Stimulated activated CD8-positive, alpha-beta memory T cell treated with anti-CD3 and anti-CD28 coated beads, Interleukin-4, amount 100 ng/mL, for 1 hour (primary cell): Measurements from ENCODE around the gene TMEM163.

Experiments used
- DNase-seq, 2 donors: peaks; one replicate each; pipeline ENCODE4 v3.0.0-alpha.2; 2020; ENCODE audit warnings: low read depth in 2 of 2, low spot score in 1 of 2

TMEM163 gene

GRCh38 chr2:134412639-134412999 is 306.2 kb downstream of the TMEM163 start:
- DNase-seq: no peak

DNA sequence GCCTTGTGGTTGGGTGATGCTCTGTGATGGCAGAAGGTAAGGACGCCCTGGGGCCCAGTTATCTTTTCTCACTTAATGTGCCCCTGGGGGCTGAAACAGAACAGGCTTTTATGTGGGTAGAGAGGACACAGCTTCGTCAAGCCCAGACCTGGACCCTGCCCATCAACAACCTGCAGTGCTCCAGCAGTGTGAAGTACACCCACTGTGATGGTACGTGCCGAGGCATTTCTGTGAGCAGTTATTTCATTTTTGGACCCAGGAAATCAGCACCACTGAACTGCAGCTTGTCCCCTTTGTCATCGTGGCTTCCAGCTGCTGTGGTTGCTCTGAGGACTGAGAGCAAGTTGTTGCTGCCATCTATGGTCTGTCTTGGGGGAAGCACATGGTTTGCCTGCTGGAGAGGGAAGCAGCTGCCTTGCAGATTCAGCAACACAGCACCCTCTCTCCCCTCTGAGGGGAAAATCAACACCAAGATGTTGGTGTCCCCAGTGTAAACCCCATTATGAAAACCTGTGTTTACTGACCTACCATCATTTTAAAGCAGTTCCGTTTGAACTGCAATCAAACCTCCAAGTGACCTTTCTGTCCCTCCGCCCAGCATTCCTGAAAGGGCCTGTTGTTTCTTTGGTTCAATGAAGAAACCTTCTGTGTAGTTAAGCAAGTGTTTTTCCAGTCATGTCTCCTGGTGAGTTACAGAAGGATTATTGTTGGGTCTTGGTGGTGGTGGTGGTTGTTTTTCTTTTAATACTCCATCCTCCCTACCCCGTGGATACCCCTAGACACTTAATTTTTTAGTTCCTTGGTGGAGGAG is 306.8 kb downstream of the TMEM163 start:
- DNase-seq: peak; percentile 11 to 33

DNA sequence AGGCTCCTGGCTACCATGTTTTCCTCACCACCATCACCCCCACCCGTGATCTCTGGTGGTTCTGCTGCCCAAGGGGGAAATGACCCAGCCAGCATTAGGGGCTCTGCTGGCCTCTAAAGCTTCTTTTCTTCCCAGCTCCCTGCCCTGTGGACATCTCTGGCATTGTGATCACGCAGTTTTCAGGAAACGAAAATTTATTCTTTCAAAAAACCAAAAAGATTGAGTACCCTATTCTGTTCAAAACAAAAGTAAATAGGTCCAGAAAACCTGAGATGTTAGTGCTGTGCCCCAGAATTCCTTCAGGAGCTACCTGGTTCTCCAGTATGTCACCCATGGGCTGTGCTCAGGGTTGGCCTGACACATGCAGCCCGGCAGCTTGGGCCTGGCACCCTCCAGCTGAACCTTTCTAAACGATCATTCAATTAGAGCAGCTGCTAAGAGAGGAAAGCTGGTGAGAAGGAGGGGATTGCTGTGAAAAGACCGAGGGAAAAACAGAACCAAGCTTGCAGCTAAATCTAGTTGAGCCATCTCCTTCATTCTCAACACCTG is 307.4 kb downstream of the TMEM163 start:
- DNase-seq: no peak

GRCh38 chr2:134410831-134411231 is 308.0 kb downstream of the TMEM163 start:
- DNase-seq: no peak

- DNase-seq: no peak
Measured at GRCh38 chr2:134410006-134410405, 308.8 kb downstream of the TMEM163 start.

GRCh38 chr2:134408791-134409190 is 310.0 kb downstream of the TMEM163 start:
- no peak for DNase-seq

GRCh38 chr2:134408386-134408785 is 310.4 kb downstream of the TMEM163 start:
- DNase-seq: no peak

- DNase-seq: no peak
Measured at GRCh38 chr2:134407154-134407890, 311.5 kb downstream of the TMEM163 start.

DNA sequence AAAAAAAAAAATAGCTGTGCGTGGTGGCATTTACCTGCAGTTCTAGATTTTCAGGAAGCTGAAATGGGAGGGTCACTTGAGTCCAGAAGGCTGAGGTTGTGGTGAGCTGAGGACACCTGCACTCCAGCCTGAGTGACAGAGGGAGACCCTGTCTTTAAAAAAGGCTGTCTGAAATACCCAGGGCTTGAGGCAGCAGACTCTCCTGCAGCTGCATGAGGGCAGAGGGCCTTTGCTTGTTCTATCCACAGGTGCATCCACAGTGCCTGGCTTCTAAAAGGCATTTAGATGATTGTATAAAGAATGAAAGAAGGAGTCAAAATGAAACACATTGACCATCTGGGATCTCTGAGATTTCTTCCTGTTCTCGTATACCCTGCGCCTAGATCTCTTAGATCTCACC is 312.1 kb downstream of the TMEM163 start:
- no peak for DNase-seq

DNA sequence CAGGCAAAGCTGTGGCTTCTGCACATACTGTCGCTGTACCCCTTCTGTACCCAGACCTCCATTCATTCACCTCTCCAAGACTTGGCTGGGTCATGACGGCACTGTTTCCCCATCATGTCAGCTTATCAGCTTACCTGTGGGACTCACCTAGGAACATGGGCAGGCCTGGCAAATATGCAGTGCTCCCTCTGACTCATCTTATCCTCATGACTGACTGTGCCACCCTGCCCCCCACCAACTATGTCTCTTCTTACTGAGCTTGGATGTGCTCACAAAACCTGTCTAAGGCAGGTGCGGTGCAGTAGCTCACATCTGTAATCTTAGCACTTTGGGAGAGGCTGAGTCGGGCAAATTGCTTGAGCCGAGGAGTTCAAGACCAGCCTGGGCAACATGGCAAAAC is 312.5 kb downstream of the TMEM163 start:
- DNase-seq: no peak
